ENCODE measurements around the gene PXT1. TPM values are rescaled to one million over a fixed set of nuclear protein-coding genes. Genes with fewer than 3 reads are reported as not detected.

Gene PXT1
- polyA plus RNA-seq, 4 donors, result 0.10 to 0.15 TPM; not detected in 2

DNA sequence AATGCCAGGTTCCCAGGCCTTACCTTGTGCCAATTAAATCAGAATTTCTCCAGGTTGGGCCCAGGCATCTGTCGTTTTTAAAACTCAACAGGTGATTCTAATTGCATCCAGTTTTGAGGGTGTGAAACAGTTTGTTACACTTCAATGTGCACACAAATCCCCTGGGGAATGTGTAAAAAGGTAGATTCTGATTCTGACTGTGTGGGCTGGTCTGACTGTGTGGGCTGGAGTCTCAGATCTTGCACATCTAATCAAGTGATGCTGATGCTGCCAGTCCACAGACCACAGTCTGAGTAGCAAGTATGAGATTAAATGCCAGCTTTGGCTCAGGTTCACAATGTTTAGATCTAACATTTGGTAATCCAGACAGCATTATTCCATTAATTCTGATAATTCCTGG lies 42.7 kb downstream of the PXT1 start:
- DNase-seq (ENCODE audit: low read depth in 4 of 4, low spot score in 3 of 4), result no peak

DNA sequence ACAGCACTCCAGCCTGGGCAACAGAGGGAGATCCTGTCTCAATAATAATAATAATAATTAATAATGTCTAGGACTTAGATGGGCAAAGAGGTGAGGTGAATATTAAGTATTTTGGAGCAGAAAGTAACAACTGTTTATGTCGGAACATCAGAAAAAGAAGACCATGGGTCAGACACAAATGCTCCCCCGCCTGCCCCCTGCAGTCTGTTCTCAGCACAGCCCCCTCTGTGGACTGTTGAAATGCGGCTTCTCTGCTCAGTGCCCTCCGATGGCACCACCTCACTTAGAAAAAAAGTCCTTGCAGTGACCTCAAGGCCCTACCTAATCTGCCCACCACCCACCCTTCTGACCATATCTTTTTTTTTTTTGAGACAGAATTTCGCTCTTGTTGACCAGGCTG lies 50.0 kb downstream of the PXT1 start:
- no peak for DNase-seq (ENCODE audit: low read depth in 4 of 4, low spot score in 3 of 4)

DNA sequence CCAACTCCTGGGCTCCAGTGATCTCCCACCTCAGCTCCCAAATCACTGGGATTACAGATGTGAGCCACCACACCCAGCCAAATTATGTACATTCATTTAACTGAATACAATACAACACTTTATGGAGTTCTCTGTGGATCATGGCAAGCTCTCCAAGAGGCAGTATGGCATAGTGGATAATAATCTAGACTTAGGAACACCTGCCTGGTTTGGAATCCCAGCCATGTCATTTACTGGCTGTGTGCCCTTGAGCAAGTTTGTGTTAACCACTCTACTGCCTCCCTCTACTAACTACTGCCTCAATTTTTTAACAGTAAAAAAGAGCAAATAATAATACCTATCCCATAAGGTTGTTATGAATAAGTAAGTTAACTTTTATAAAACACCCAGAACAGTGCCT lies 53.3 kb downstream of the PXT1 start:
- DNase-seq (ENCODE audit: low read depth in 4 of 4, low spot score in 3 of 4), result no peak

DNA sequence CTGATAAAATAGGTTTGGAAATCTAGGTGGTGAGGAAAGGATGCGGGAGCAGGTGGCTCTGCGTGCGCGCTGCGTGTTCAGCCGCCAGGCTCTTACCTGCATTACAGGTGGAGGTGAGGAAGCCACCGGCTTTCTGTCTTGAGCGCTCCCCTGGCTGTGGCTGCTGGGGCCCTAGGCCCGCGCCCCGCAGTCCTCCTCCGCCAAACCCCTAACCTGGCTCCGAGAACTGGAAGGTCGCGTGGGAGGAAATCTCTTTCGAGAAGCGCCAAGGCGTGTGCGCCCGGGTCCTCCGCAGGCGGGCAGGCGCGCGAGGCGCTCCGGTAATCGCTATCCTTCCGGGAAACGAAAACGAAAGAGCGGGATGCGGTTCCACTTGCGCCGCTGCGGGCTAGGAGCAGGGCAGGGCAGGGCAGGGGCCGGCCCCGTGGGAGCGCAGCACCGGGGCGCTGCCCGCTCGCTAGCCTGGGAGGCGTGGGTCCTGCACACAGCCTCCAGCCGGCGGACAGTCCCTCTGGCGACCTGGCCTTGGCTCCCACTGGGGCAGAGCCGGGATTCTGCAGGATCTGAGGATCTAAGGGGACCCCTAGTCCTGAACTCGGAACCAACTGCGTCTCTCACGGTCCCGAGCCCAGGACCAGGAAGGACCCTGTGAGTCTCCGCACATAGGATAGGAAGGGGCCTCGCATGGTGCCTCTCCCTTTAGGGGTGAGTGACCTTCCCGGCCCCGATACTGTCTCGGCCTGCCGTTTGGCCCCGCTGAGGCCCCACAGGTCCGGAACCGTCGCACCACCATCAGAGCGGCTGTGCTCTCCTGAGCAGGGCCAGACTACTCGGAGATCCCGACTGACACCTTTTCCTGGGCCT lies 55.0 kb downstream of the PXT1 start, which contains the start of gene ETV7:
Gene ETV7 (minus strand): TSS at position 230 of the 864 bp plus-strand sequence. CDS start 128 bp downstream, at position 102.
- no peak for DNase-seq (ENCODE audit: low read depth in 4 of 4, low spot score in 3 of 4)

DNA sequence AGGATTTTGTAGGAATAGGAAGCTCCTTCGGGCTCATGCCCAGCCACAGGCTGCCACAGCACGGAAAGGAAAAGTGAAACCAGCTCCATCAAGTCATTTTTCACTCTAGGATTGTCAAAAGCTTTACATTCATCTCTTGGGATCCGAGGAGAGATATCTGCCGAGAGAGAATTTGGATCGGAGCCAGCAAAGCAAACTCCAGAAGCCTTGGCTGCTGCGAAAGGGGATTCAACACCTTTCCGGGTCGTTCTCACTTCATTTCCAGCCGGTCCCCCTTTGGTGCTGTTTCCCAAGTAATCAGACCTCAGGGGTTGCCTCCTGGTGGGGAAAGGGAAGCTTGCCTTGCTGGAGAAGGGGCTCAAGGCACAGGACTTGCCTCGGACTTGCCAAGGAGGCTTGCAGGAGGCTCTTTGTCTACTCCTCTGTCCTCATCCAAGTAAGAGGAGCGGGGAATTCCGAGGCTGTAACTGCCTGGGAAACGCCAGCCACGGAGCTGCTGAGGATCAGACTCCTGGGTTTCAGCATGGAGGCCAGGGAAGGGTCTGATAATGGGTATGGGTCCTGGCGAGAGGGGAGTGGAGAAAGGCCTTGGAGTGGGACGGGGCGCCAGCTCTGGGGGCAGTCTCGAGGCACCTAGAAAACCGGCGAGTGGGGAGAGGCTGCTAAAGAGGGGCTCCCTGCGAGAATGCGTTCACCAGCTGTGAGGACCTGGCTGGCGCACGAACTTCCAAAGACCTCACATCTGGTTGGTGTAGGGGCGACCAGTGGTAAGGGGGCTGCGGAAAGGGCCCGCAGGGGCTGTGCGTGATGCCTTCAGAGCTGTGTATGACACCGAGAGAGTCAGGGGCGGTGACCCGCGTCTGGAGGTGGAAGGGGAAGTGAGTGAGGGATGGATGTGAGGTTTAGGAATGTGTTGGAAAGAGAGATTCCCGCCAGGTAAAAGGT lies 55.9 kb downstream of the PXT1 start:
- DNase-seq (ENCODE audit: low read depth in 4 of 4, low spot score in 3 of 4), result peak in 3 of 4 donors; percentile 18 to 29 (median 29)

DNA sequence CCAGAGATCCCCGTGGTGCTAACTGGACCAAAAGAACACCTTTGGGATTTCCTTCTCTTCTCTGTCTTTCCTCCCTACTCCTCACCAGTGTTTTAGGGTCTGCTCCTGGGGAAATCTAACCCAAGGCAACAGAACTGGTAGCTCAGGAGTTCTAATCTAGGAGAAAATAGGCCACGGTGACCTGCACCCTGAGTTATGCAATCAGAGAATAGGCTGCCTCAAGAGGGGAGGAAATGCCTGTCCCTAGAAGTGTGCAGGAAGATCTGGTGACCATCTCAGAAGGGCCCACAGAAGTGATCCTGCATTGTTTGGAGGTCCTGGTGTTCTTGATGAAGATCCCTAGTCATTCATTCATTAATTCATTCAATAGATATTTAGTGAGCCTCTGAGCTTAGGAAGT lies 58.6 kb downstream of the PXT1 start:
- DNase-seq (ENCODE audit: low read depth in 4 of 4, low spot score in 3 of 4), result no peak

DNA sequence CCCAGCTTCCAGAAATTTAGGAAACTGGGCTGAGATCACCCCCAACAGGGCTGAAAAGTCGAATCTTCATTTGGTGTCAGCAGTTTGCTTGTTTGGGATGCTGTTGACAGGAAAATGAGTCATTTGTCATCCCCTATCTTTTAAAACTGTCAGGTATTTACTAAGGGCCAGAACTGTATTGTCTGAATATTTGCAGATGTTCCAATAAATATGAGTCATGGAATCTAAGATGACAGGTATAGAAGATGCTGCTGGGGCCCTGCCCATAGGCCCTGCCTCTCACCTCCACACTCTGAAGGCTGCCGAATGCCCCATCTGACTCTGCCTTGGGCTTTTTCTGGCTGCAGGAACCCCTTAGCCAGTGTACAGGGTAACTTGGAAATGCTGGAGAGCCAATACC lies 59.0 kb downstream of the PXT1 start:
- no peak for DNase-seq (ENCODE audit: low read depth in 4 of 4, low spot score in 3 of 4)

DNA sequence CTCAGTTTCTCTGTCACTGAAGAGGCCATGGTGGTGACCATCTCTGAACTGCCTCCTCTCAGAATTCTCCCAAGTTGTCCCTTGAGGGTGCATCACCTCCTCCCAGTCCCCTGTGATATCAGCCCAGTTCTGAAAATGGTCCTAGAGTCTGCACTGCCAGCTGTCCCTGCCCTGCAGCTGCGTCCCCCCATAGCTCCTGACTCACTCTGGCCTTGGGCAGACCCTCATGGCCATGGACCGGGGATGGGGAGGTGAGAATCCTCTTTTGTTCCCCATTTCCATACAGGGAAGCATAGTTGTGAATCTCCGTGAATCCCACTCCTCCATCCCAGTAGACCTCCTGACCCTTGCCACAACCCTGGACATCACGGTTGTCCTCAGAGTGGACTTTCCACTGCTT lies 59.7 kb downstream of the PXT1 start:
- no peak for DNase-seq (ENCODE audit: low read depth in 4 of 4, low spot score in 3 of 4)

DNA sequence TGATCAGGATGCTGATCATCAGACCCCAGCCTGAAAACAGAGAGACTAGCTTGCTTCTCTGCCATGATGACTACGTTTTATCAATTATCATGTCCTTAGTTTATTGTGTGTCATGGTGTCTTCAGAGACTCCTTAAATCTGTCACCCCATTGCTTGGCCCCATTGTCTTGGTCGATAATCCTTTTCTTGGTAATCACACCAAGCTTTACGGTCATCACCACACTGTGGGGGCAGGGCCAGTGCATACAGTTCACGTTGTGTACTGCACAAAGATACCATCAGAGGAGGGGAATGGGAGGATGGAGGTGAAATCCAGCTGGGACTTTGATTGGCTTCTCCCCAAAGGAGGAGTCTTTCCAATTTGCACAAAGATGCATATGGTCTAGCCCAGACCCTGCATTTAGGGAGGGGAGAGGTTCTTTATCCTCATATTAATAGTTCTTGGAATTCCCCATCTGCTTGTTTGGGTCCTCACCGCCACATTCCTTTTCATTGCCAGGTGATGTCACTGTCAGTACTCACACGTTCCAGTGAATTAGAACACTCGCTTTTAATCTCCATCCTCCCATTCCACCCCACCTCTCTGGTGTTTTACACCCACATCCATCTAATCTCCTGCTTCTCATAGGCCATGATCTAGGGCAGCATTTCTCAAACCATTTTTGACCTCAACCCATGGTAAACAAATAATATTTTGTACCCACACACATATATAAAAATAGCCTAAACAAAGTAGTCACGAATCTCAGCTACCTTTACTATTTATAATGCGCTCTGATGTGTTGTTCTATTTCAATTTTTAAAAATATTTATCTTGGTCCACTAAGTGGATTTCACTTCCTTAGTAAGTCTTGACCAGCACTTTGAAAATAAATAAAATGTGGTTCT lies 60.9 kb downstream of the PXT1 start:
- no peak for DNase-seq (ENCODE audit: low read depth in 4 of 4, low spot score in 3 of 4)

DNA sequence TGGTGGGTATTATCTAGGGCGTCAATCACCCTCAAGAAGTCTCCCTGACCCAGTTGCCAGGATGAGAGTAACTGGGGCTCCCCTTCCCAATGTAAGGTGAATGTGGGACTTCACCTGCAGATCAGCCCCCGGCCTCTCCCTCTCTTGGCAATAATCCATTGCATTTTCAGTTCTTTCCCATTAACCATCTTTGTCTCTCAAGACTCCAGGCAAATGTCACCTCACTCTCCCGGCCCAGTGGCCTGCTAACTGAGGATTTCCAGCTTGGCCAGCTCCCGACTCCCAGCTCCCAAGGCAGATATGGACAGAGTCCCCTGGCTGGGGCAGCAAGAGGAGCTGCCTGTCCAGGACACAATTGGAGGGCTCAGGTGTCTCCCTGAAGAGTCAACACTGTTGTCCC lies 62.5 kb downstream of the PXT1 start:
- no peak for DNase-seq (ENCODE audit: low read depth in 4 of 4, low spot score in 3 of 4)

DNA sequence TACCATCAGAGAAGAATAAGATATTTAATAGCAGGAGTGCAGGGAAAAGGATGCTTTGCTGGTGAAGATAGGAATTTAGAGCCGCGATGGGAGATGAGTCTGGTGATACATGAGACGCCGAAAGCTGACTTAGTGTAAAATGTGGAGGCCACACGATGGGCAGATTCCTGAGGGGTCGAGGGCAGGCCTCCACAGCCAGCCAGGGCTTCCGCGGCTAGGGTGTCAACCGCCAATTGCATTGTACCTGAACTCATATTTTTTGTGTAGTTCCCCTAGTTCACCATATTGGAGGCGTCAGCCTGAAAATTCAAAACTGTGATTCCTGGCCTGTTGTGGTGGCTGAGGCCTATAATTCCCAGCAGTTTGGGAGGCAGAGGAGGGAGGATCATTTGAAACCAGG lies 63.7 kb downstream of the PXT1 start:
- DNase-seq (ENCODE audit: low read depth in 4 of 4, low spot score in 3 of 4), result no peak

DNA sequence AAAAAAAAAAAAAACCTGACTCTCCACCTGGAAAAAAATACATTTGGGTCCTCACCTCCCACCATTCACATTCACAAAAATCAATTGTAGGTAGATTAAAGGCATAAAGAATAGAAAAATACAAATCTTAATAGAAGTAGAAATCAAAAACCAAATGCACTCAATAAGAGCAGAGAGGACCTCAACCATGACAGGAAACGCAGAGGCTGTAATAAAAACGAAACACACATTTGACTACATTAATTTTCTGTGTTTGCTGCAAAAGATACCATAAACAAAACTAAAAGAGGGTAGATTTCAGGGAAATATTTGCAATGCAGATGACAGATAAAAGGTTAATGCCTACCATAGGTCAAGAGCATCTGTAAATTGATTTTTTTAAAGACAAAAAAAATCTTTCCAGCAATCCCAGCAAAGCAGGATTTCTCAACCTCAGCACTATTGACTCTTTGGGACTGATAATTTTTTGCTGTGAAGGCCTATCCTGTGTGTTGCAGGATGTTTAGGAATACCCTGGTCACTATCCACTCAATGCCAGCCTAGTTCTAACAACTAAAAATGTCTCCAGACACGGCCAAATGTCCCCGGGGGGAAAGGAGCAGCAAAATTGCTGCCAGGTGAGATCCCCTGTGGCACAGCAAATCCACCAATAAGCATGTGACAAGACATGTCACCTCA lies 64.3 kb downstream of the PXT1 start:
- no peak for DNase-seq (ENCODE audit: low read depth in 4 of 4, low spot score in 3 of 4)

DNA sequence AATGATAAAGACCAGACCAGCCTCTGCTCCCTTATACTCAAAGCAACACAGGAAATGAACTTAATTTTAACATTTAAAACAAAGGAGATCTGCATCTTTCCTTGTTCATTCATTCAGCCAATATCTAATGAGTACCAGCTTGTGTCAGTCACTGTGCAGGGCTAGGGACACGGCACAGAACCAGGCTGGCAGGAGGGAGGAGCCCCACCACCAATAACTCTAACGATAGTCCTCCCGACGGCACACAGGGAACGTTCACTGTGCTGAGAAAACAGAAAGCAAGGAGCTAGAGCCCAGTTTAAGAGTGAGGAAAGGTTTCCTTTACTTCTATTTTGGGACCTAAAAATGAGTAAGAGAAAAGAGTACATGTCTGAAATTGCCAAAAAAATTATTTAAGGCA lies 65.1 kb downstream of the PXT1 start:
- no peak for DNase-seq (ENCODE audit: low read depth in 4 of 4, low spot score in 3 of 4)

DNA sequence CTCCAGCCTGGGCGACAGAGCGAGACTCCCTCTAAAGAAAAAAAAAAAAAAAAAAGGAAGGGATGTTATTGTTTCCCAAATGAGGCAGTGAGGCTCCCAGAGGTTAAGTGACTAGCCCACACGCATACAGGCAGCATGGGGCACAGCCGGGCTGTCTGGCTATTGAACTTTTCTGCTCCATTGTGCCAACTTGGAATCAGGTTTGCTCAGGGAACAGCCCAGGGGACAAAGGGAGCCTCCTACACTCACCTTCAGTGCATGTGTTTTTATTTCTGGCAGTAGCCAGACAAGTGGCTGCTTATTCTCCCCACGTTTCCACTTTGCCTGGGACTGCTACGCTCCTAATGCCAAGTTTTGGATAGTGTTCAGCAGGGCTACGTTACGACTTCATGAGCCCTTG lies 65.9 kb downstream of the PXT1 start:
- no peak for DNase-seq (ENCODE audit: low read depth in 4 of 4, low spot score in 3 of 4)

DNA sequence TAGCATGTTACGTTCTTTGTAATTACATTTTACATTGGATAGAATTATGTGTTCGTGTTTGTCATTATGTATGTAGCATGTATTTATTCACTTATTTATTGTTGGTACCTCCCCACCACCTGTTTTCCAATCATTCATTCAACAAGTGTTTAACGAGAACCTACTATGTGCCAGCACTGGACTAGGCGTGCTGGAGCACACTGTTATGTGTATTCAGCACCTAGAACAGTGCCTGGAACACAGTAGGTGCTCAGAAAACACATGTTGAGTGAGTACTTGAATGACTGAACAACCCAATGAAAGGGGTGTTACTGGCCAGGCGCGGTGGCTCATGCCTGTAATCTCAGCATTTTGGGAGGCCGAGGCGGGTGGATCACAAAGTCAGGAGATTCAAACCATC lies 66.5 kb downstream of the PXT1 start:
- no peak for DNase-seq (ENCODE audit: low read depth in 4 of 4, low spot score in 3 of 4)

DNA sequence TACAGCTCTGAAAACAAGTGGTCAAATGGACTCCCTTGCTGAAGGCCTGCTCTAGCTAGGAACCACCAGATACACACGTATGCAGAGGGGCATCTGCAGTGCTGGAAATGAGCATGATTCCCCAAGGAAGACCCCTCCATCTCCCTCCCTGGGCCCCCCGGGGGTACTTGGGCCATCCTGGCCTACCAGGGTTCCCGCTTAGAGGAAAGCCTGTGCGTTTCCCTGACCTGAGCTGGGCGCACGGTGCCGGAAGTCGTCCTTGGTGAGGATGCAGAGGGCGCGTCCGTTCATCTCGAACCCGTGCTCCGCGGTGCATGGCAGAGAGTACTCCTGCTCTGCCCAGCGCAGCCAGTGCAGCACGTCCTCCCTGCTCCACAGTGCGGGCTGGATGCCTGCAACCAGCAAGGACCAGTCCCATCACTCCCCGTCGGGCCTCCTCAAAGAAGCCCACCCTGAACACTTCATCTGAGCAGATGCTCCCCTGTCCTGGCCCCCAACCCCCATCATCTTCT lies 67.0 kb downstream of the PXT1 start:
- DNase-seq (ENCODE audit: low read depth in 4 of 4, low spot score in 3 of 4), result no peak

DNA sequence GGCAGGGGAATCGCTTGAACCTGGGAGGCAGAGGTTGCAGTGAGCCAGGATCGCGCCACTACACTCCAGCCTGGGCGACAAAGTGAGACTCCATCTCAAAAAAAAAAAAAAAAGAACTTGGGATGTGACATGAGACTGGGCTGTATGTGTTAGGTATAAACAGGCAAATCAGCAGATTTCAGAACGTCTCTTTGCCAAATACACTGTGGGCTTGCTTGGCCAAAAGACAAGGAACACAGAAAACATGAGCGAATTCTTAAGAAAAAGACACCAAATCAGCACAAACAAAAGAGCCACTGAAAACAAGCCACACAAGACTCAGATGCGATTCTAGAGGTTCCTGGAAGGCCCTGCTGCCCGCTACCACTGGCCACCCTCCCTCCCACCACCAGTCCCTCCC lies 67.7 kb downstream of the PXT1 start:
- DNase-seq (ENCODE audit: low read depth in 4 of 4, low spot score in 3 of 4), result no peak

DNA sequence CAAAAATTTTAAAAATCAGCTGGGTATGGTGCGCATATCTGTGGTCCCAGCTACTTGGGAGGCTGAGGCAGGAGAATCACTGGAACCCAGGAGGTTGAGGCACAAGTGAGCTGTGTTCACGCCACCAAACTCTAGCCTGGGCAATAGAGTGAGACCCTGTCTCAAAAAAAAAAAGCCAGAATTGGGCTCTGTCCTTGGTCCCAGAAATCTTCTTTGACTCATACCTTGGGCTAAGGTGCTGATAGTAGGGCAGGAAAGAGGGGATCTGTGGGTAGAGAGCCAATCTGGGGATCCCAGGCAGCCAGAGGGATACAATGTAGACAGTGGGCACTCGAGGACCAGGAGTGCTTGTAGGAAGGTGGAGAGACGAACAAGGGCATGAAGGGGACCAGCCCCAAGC lies 68.5 kb downstream of the PXT1 start:
- no peak for DNase-seq (ENCODE audit: low read depth in 4 of 4, low spot score in 3 of 4)

DNA sequence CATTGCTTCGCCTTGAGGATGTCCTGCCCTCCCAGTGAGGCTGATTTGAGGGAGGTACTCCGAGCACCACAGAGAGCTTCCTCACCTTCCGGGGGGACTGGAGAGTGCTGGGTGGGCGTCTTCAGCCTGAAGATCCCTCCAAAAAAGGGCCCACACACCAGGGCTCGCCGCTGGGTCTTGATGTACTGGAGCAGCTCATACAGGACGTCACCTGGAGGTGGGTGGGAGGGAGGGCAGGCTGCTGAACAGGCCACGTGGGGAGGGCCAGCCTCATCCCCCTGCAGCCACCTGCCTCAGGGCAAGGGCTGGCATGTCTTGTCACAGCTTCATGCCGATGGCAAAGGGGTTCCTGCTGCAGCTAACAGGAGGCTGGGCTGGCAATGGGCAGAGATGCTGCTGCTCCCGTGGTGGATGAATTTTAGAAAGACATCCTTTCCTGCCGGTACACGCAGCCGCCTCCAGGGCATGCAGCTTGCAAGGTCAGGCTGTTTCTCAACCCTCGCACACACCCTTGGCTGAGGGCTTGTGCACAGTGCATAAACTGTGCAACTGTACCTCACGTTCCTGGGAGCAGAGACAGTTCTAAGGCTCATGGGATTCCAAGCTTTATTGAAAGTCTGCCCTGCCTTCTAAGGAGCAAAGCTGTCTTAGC lies 69.2 kb downstream of the PXT1 start:
- no peak for DNase-seq (ENCODE audit: low read depth in 4 of 4, low spot score in 3 of 4)
